Adrenal gland (tissue), 12 donors: Measurements from ENCODE around the gene MEPCE. TPM values are rescaled to one million over a fixed set of nuclear protein-coding genes. Genes with fewer than 3 reads are reported as not detected.

Source experiments
- DNase-seq, 7 donors: peaks; one replicate each; pipeline ENCODE4 v3.0.0-alpha.2; 2019 to 2020
- H3K27ac ChIP-seq, 5 donors: fragments of 200-600 bp; sonication (generic) in 4 of 5; 1 replicate in 3 of 5; 2 replicates in 2 of 5; pipeline versions ENCODE4 v1.5.1 to v1.8.0; 2016 to 2020; ENCODE audit warnings: mild to moderate bottlenecking in 1 of 5
- H3K27me3 ChIP-seq: fragments of 200-600 bp; 2 replicates; pipeline ENCODE4 v1.8.0; 2021
- H3K36me3 ChIP-seq, 2 donors: fragments of 200-600 bp; replicated peaks in 1 of 2; 1 replicate in 1 of 2; 2 replicates in 1 of 2; pipeline versions ENCODE4 v1.5.1 to v1.8.0; 2018 to 2022
- H3K4me1 ChIP-seq, 2 donors: fragments of 200-600 bp; replicated peaks in 1 of 2; 1 replicate in 1 of 2; 2 replicates in 1 of 2; pipeline versions ENCODE4 v1.5.1 to v1.8.0; 2018 to 2021
- H3K4me3 ChIP-seq, 4 donors: fragments of 200-600 bp; sonication (generic) in 3 of 4; one replicate each; pipeline ENCODE4 v1.5.1; 2016 to 2018
- H3K9me3 ChIP-seq, 3 donors: fragments of 200-600 bp; sonication (generic) in 1 of 3; replicated peaks in 1 of 3; 1 replicate in 2 of 3; 2 replicates in 1 of 3; pipeline versions ENCODE4 v1.5.1 to v1.8.0; 2016 to 2021
- CTCF ChIP-seq, 6 experiments: fragments of 450-650 bp in 4 of 6; fragments of 200-600 bp in 2 of 6; sonication (generic) in 1 of 6; IDR thresholded peaks; 1 replicate in 5 of 6; 2 replicates in 1 of 6; pipeline versions ENCODE4 v1.5.1 to v1.8.0; 2016 to 2021; ENCODE audit warnings: antibody characterized with exemption in 6 of 6, mild to moderate bottlenecking in 2 of 6, moderate library complexity in 1 of 6
- POLR2A ChIP-seq, 2 donors: fragments of 450-650 bp; IDR thresholded peaks; one replicate each; pipeline ENCODE4 v1.6.1; 2017; ENCODE audit warnings: antibody characterized with exemption in 2 of 2, mild to moderate bottlenecking in 2 of 2, moderate library complexity in 1 of 2
- WGBS, 4 donors: extraction: QIAGEN DNeasy Blood & Tissue Kit in 2 of 4; methylation state at CpG; one replicate each; pipeline versions ENCODE4 v1.1.5 to v1.1.7; 2013 to 2017; 5-methylcytosine and 5-hydroxymethylcytosine counted together
- intact Hi-C, 2 donors: fragments of 100-400 bp; cut with DNase I; formaldehyde crosslinking; loops; one replicate each; pipeline versions ENCODE4 v1.14.1 to v1.15.0; 2022 to 2023
- polyA plus RNA-seq, 3 donors: library from polyadenylated mRNA; stranded (reverse); fragments of 200-250 nt in 2 of 3; fragments of 350-450 nt in 1 of 3; fragmentation: Illumina TruSeq in 1 of 3; extraction: RNeasy Lipid Tissue Mini Kit (QIAGEN cat#74804) in 1 of 3; gene quantifications; one replicate each; pipeline ENCODE4 v1.2.3, GENCODE V29; 2013 to 2014
- total RNA-seq, 9 donors: library from RNA; depleted of rRNA in 4 of 9; stranded (reverse); fragments of >200 nt in 4 of 9; fragments of 120-200 nt in 1 of 9; fragmentation: NEBNext Ultra II Directional in 1 of 9; extraction: Animal tissue kit (Norgen Biotek cat#: 25700) in 1 of 9; gene quantifications; one replicate each; pipeline versions ENCODE4 v1.1.0 to v1.2.4, GENCODE V29; 2013 to 2023
- donor health status: healthy with polysubstance abuse.
- donor health status: Bipolar disorder and iron deficiency.
- donor health status: DM: yes; HTN: yes; CAD: no.
- donor health status: DM: no; HTN: no; CAD: no.
- donor health status: DM: no; HTN: no; CAD: no.
- donor health status: DM: yes; HTN: yes; CAD: no.

MEPCE gene
- total and polyA plus RNA-seq, 12 donors = 24.8 to 76.8 (median 51.8) TPM

- intact Hi-C loops = loop anchor here (5.0 kb wide), 3 partner anchors 98 to 223 kb away; no protein-coding TSS in a partner anchor
- H3K9me3 ChIP-seq = no peaks in the 10 kb centered on the region
- no peak for DNase-seq
- 92 to 97% (median 94%) methylated on average over 2 of the region's 2 CpGs for WGBS, 4 donors
- peaks cover 17 to 19% of the 10 kb centered on the region in 2 donors for H3K4me1 ChIP-seq
- no peak for TF ChIP-seq CTCF (IDR thresholded peaks at IDR 0.05)
- TF ChIP-seq POLR2A (IDR thresholded peaks at IDR 0.05) = no peak
- H3K27me3 ChIP-seq = no peaks in the 10 kb centered on the region
- no peak overlapping the region for H3K27ac ChIP-seq
- H3K36me3 ChIP-seq = peaks cover 0 to 21% of the 10 kb centered on the region in 2 donors
- no peak overlapping the region for H3K4me3 ChIP-seq
Observed at GRCh38 chr7:100464791-100465190, 35.2 kb downstream of the MEPCE start.

- no peak for DNase-seq
- 66 to 73% (median 68%) methylated on average over 8 of the region's 8 CpGs for WGBS, 4 donors
- H3K4me3 ChIP-seq = no peak overlapping the region
- no peaks in the 10 kb centered on the region for H3K27me3 ChIP-seq
- H3K27ac ChIP-seq = peak overlapping the region in 1 of 5 donors; percentile 49
- H3K4me1 ChIP-seq = peaks cover 17 to 19% of the 10 kb centered on the region in 2 donors
- H3K36me3 ChIP-seq = peaks cover 0 to 22% of the 10 kb centered on the region in 2 donors
- TF ChIP-seq CTCF (IDR thresholded peaks at IDR 0.05) (no peak), POLR2A (IDR thresholded peaks at IDR 0.05) (no peak)
- H3K9me3 ChIP-seq = no peaks in the 10 kb centered on the region
- intact Hi-C loops = loop anchor here (5.0 kb wide), 3 partner anchors 97 to 222 kb away; no protein-coding TSS in a partner anchor
Observed at GRCh38 chr7:100465299-100465698, 35.7 kb downstream of the MEPCE start.

GRCh38 chr7:100465702-100466311 is 36.2 kb downstream of the MEPCE start:
- H3K27me3 ChIP-seq = no peaks in the 10 kb centered on the region
- H3K9me3 ChIP-seq = no peaks in the 10 kb centered on the region
- H3K4me1 ChIP-seq = peaks cover 17 to 19% of the 10 kb centered on the region in 2 donors
- intact Hi-C loops = loop anchor here (5.0 kb wide), 3 partner anchors 96 to 221 kb away; no protein-coding TSS in a partner anchor
- no peak for TF ChIP-seq POLR2A (IDR thresholded peaks at IDR 0.05)
- TF ChIP-seq CTCF (IDR thresholded peaks at IDR 0.05) = peak; percentile 57 to 73 (median 68)
- DNase-seq = peak; percentile 82 to 90 (median 87)
- peaks cover 0 to 25% of the 10 kb centered on the region in 2 donors for H3K36me3 ChIP-seq
- 3 to 27% (median 11%) methylated on average over 3 to 17 of the region's 17 CpGs for WGBS, 4 donors
- H3K4me3 ChIP-seq = peak overlapping the region in 1 of 4 donors; percentile 15
- H3K27ac ChIP-seq = peak overlapping the region in 3 of 5 donors; percentile 49 to 74 (median 51)

- WGBS, 4 donors = 67 to 77% (median 69%) methylated on average over 25 to 32 of the region's 32 CpGs
- no peak overlapping the region for H3K4me3 ChIP-seq
- intact Hi-C loops = loop anchor here (5.0 kb wide), 3 partner anchors 95 to 220 kb away; no protein-coding TSS in a partner anchor
Observed at GRCh38 chr7:100466653-100467605, 37.3 kb downstream of the MEPCE start.

More at GRCh38 chr7:100466653-100467605, 37.3 kb downstream of the MEPCE start:
- Histone ChIP-seq H3K9me3 (no peaks in the 10 kb centered on the region), H3K36me3 (peaks cover 0 to 25% of the 10 kb centered on the region in 2 donors), H3K4me1 (peaks cover 17 to 19% of the 10 kb centered on the region in 2 donors), H3K27ac (peak overlapping the region in 2 of 5 donors; percentile 13 to 24), H3K27me3 (no peaks in the 10 kb centered on the region)
- TF ChIP-seq POLR2A (IDR thresholded peaks at IDR 0.05) (no peak), CTCF (IDR thresholded peaks at IDR 0.05) (no peak)
- no peak for DNase-seq
